ENCODE results near the gene SETDB1.

GRCh38 chr1:150974580-150975478 lies 48.7 kb downstream of the SETDB1 start, which contains the start of gene CERS2:
- no peak for TF ChIP-seq RAD21 (IDR thresholded peaks at IDR 0.05 in 1 of 2, conservative IDR thresholded peaks at IDR 0.05 in 1 of 2; ENCODE audit: low read depth in 2 of 2, low read length in 2 of 2)
- no peak for TF ChIP-seq POLR2A (IDR thresholded peaks at IDR 0.05; ENCODE audit: control extremely low read depth in 1 of 2, low read depth in 2 of 2, low read length in 2 of 2)
- no peak for TF ChIP-seq EP300 (IDR thresholded peaks at IDR 0.05; ENCODE audit: borderline replicate concordance in 1 of 2, low read depth in 2 of 2, low read length in 2 of 2)
- no peak for TF ChIP-seq EZH2 (IDR thresholded peaks at IDR 0.05; ENCODE audit: low read depth, low read length, severe bottlenecking)
- no peak for TF ChIP-seq JUN (IDR thresholded peaks at IDR 0.05; ENCODE audit: low read depth, low read length)
- no peak for TF ChIP-seq CTCF (IDR thresholded peaks at IDR 0.05; ENCODE audit: control extremely low read depth in 1 of 3, insufficient read depth in 1 of 3, low read depth in 1 of 3, low read length in 3 of 3)
- no peak for TF ChIP-seq MAFK (IDR thresholded peaks at IDR 0.05; ENCODE audit: low read depth, low read length)
- TF ChIP-seq RBBP5 (IDR thresholded peaks at IDR 0.05; ENCODE audit: borderline replicate concordance, low read depth, low read length) = no peak
- TF ChIP-seq POLR2AphosphoS5 (IDR thresholded peaks at IDR 0.05; ENCODE audit: low read depth, low read length) = no peak
- TF ChIP-seq JUND (IDR thresholded peaks at IDR 0.05; ENCODE audit: low read length) = no peak

Measured in H1 (cell line).